ENCODE measurements around the gene SORCS1. TPM values are rescaled to one million over a fixed set of nuclear protein-coding genes. Genes with fewer than 3 reads are reported as not detected.

SORCS1 gene
- total RNA-seq, 2 experiments from 2014 or later = not detected

GRCh38 chr10:106637873-106638272 is 526.6 kb downstream of the SORCS1 start:
- intact Hi-C loops (cut with micrococcal nuclease) = no loop called here
- no peak for DNase-seq
- no peak for ATAC-seq
- CTCF ChIA-PET = interaction anchor here (1.0 kb wide), 1 partner anchor 13 kb away, joined by 3 read pairs; no protein-coding TSS in a partner anchor
- Mint-ChIP-seq H3K27me3 (no peaks in the 10 kb centered on the region), H3K9me3 (no peaks in the 10 kb centered on the region), H3K27ac (no peak overlapping the region), H3K4me3 (no peak overlapping the region), H3K36me3 (ENCODE audit: low read depth) (no peaks in the 10 kb centered on the region), H3K4me1 (ENCODE audit: low read depth) (no peaks in the 10 kb centered on the region)
- no peak for TF ChIP-seq CTCF (IDR thresholded peaks at IDR 0.05)
- POLR2A ChIA-PET = no interaction called here

- H3K27me3 Mint-ChIP-seq = no peaks in the 10 kb centered on the region
- no peaks in the 10 kb centered on the region for H3K36me3 Mint-ChIP-seq (ENCODE audit: low read depth)
- DNase-seq = no peak
- intact Hi-C loops (cut with micrococcal nuclease) = no loop called here
- no peak for ATAC-seq
- ChIA-PET POLR2A (no interaction called here), CTCF (no interaction called here)
- no peak overlapping the region for H3K27ac Mint-ChIP-seq
- TF ChIP-seq CTCF (IDR thresholded peaks at IDR 0.05) = no peak
- no peaks in the 10 kb centered on the region for H3K9me3 Mint-ChIP-seq
- H3K4me1 Mint-ChIP-seq (ENCODE audit: low read depth) = no peaks in the 10 kb centered on the region
- no peak overlapping the region for H3K4me3 Mint-ChIP-seq
Measured at GRCh38 chr10:106636766-106637491, 527.6 kb downstream of the SORCS1 start.

- no peaks in the 10 kb centered on the region for H3K27me3 Mint-ChIP-seq
- no peak for TF ChIP-seq CTCF (IDR thresholded peaks at IDR 0.05)
- no peak overlapping the region for H3K4me3 Mint-ChIP-seq
- intact Hi-C loops (cut with micrococcal nuclease) = no loop called here
- DNase-seq (no peak), ATAC-seq (no peak)
- no peak overlapping the region for H3K27ac Mint-ChIP-seq
- no peaks in the 10 kb centered on the region for H3K9me3 Mint-ChIP-seq
- no peaks in the 10 kb centered on the region for H3K4me1 Mint-ChIP-seq (ENCODE audit: low read depth)
- CTCF ChIA-PET = interaction anchor here (1.0 kb wide), 1 partner anchor 29 kb away, joined by 3 read pairs; no protein-coding TSS in a partner anchor
- POLR2A ChIA-PET = no interaction called here
- no peaks in the 10 kb centered on the region for H3K36me3 Mint-ChIP-seq (ENCODE audit: low read depth)
Measured at GRCh38 chr10:106635947-106636346, 528.6 kb downstream of the SORCS1 start.

- no peak overlapping the region for H3K27ac Mint-ChIP-seq
- no peak for DNase-seq
- no peak for TF ChIP-seq CTCF (IDR thresholded peaks at IDR 0.05)
- no peaks in the 10 kb centered on the region for H3K27me3 Mint-ChIP-seq
- ChIA-PET CTCF (no interaction called here), POLR2A (no interaction called here)
- no peaks in the 10 kb centered on the region for H3K4me1 Mint-ChIP-seq (ENCODE audit: low read depth)
- ATAC-seq = no peak
- no peaks in the 10 kb centered on the region for H3K9me3 Mint-ChIP-seq
- intact Hi-C loops (cut with micrococcal nuclease) = loop anchor here (5.0 kb wide), 1 partner anchor 406 kb away; no protein-coding TSS in a partner anchor
- H3K4me3 Mint-ChIP-seq = no peak overlapping the region
- no peaks in the 10 kb centered on the region for H3K36me3 Mint-ChIP-seq (ENCODE audit: low read depth)
Measured at GRCh38 chr10:106631016-106631702, 533.3 kb downstream of the SORCS1 start.

GRCh38 chr10:106626371-106626770 is 538.1 kb downstream of the SORCS1 start:
- ChIA-PET POLR2A (no interaction called here), CTCF (no interaction called here)
- peaks cover 2% of the 10 kb centered on the region for H3K27me3 Mint-ChIP-seq
- intact Hi-C loops (cut with micrococcal nuclease) = no loop called here
- no peak for TF ChIP-seq CTCF (IDR thresholded peaks at IDR 0.05)
- no peaks in the 10 kb centered on the region for H3K9me3 Mint-ChIP-seq
- H3K4me1 Mint-ChIP-seq (ENCODE audit: low read depth) = no peaks in the 10 kb centered on the region
- ATAC-seq = no peak
- no peak overlapping the region for H3K4me3 Mint-ChIP-seq
- no peak for DNase-seq
- no peaks in the 10 kb centered on the region for H3K36me3 Mint-ChIP-seq (ENCODE audit: low read depth)
- H3K27ac Mint-ChIP-seq = no peak overlapping the region

Measured in activated CD8-positive, alpha-beta T cell treated with anti-CD3 and anti-CD28 coated beads for 36 hours (primary cell).